HG02798 (cell line): ENCODE data around the gene FUOM.
"Not testable (repeated sequence)": the region's sequence is repeated elsewhere in the genome, so short reads cannot be mapped to it uniquely, and the experiment has no call there.

Experiments used
- ATAC-seq: cut with Tn5 transposase; IDR thresholded peaks from one replicate; pipeline ENCODE4 v1.9.1; 2021; ENCODE audit warnings: mild to moderate bottlenecking; ENCODE audit not compliant: unreplicated experiment, poor library complexity

The FUOM gene

GRCh38 chr10:133336118-133336576 lies 21.7 kb downstream of the FUOM start:
- no peak for ATAC-seq

- ATAC-seq = peak; percentile 33
These were observed 22.3 kb downstream of the FUOM start for GRCh38 chr10:133335246-133336117.

GRCh38 chr10:133334503-133335245 lies 23.1 kb downstream of the FUOM start:
- ATAC-seq = peak; percentile 5

- no peak for ATAC-seq
These were observed 24.7 kb downstream of the FUOM start for GRCh38 chr10:133332936-133333699.

- peak; percentile 91 for ATAC-seq
These were observed 28.2 kb downstream of the FUOM start for GRCh38 chr10:133329491-133330202.

- ATAC-seq = no peak
These were observed 29.2 kb downstream of the FUOM start for GRCh38 chr10:133328358-133329343.

- ATAC-seq = no peak
These were observed 30.0 kb downstream of the FUOM start for GRCh38 chr10:133327651-133328357.

GRCh38 chr10:133326745-133327650 lies 30.8 kb downstream of the FUOM start:
- ATAC-seq = no peak

- no peak for ATAC-seq
These were observed 31.6 kb downstream of the FUOM start for GRCh38 chr10:133326223-133326551.

- no peak for ATAC-seq
These were observed 32.2 kb downstream of the FUOM start for GRCh38 chr10:133325440-133326222.

GRCh38 chr10:133324857-133325260 lies 33.0 kb downstream of the FUOM start:
- ATAC-seq = no peak

- no peak for ATAC-seq
These were observed 33.5 kb downstream of the FUOM start for GRCh38 chr10:133324198-133324792.

- ATAC-seq = not testable (repeated sequence)
These were observed 35.6 kb downstream of the FUOM start for GRCh38 chr10:133322064-133322709.

GRCh38 chr10:133320852-133321422 lies 36.9 kb downstream of the FUOM start:
- not testable (repeated sequence) for ATAC-seq

GRCh38 chr10:133318494-133319127 lies 39.2 kb downstream of the FUOM start:
- peak; percentile 89 for ATAC-seq
